Activated CD8-positive, alpha-beta memory T cell treated with anti-CD3 and anti-CD28 coated beads, Interleukin-2, amount 50 U/mL, for 4 hours (primary cell): ENCODE measurements around the gene CLDN16.

ENCODE experiments used
- DNase-seq: peaks from one replicate; pipeline ENCODE4 v3.0.0-alpha.2; 2020

CLDN16 gene

DNA sequence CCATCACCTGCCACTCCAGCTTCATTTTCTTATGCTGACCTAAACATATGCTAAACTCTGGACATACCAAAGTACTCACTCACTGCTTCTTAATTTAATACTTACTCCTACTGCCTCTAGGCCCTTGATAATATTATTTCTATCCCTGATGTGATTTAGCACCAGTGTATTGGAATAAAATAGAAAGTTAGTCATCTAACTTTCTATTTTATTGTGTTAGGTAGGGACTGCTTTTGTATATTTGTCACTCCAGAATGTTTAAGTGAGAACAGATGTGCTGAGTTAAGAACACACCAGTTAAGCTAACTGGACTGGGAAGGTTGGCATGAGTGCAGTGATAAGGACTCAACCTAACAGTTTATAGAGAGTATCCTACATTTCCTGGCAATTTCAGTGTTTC lies 6.5 kb upstream of the CLDN16 start:
- DNase-seq, result no peak

DNA sequence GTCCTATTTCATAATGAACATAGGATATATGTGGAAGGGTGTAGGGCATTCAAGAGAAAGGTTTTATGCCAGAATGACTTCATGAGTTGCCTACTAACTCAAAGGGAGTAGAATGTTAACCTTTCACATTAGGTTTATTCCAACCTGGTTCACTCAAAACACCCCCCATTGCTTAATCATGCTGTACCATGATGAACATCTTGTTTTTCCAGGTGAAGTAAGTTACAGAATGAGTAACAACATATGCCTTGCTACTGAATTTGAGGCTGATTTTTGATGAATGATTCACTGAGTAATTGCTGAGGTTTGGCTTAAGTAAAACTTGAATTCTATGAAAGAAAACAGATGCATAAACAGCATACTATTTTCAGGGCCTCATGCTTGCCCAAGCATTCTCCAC lies 5.9 kb upstream of the CLDN16 start:
- DNase-seq, result no peak

DNA sequence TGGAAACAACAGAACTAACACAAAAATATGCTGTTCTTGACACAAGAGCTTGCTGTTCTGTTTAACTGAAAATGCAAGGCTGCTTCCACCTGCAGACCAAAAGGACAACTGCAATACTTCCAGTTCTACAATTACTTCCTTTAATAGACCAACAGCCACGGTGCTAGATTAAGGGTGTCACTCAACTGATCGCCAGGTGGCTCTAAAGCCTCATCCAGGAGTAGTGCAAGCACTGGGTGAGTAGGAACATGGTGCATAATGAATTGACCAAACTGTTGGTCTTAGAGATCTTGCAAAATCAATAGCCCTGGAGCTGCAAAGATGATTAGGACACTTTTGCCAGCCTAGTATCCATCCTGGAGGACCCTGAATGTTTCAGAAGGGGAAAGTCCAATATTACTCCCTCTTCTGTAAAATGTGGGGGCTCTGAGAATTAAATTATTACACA lies 3.6 kb upstream of the CLDN16 start:
- DNase-seq, result no peak

DNA sequence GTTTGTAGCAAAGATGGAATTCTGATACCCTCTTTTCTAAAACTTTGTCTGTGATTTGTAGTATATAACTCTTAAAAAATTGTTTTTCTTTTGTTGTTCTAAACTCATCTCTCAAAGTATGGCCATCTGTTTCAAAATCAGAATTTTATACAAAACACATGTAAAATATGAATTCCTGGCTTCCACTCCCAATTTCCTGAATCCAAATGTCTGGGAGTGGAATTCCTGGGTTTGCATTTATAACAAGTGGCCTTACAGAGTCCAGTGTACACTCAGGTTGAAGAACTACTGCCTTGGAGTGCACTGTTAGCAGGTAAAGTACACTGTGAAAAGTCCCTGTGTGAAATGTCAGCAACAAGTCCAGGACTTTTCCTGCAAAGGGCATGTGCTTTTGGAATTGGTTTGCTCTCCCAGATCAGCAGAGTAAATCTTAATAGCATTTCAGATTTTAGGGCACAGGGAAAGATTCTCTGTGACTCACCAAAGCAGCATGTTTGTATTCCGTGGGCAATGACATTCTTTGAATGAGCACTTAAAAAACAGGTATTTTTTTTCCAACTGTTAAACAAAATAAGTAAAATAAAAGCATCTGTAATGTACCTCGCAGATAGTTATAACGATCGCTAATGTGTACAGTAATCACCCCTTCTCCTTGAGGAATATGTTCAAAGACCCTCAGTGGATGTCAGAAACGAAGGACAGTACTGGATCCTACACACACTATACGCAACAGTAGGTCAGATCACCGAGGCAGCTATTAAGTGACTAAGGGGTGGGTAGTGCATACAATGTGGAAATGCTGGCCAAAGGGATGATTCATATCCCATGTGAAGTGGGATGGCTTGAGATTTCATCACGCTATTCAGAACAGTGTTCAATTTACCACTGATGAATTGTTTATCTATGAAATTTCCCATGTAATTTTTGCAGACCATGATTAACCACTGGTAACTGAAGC lies 2.0 kb upstream of the CLDN16 start:
- no peak for DNase-seq

DNA sequence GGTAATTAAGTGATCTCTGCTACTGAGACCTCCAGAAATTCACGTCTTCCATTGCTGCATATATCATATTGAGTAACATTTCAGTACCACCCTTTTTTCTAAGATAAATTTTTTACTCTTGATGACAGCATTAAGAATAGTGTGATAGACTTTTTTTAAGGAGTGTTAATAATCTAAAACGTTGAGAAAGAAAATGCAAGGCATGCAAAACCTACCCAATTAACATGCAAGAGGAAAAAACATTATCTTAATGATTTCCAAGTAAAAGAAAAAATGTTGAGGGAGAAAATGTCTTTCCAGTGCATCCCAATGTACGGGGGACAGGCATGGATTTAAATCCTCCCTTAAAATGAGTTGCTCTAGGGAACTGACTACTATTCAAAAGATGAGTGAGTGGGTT lies 740 bp downstream of the CLDN16 start:
- DNase-seq, result no peak

DNA sequence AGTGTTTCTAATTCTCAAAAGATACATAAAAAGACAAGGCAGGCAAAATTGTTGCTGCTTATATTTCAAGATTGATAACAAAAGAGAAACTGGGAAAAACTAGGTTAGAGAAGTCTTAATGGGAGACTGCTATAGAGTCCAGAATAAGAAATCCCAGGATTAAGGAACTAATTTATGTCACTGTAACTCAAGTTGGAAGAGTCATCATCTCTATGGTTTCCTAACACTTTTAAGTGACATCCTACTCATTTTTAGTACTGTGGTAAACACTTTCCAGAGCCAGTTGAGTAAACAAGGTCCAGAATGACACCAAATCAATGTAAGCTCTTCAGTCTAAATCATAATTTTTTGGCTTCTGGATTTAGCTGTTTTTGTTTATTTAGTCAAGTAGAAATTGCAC lies 8.0 kb downstream of the CLDN16 start:
- DNase-seq, result no peak

DNA sequence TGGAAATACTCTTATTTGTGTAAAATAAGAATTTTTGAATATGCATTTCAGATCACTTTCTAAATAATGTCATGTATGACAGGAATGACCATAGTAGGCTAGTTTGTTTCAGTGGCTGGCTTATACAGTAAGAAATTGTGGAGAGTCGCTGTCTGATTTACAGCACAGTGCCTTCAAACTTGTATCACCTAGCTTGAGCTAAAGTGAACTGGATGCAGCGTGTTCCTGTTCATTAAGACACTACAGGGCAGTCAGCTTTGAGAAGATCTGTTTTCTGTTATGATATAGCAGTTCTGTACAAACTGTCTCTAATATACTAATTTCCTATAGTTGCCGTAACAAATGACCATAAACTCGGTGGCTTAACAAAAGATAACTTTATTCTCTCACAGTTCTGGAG lies 9.9 kb downstream of the CLDN16 start:
- DNase-seq, result no peak

DNA sequence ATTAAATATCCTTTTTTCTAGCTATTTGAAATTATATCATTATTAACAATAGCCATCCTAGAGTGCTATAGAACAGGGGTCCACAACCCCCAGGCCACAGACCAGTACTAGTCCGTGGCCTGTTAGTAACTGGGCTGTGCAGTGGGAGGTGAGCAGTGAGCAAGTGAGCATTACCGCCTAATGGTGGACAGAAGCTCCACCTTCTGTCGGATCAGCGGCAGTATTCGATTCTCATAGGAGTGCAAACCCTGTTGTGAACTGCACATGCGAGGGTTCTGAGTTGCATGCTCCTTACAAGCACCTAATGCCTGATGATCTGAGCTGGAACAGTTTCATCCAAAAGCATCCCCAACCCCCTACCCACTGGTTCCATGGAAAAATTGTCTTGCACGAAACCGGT lies 11.7 kb downstream of the CLDN16 start:
- no peak for DNase-seq

DNA sequence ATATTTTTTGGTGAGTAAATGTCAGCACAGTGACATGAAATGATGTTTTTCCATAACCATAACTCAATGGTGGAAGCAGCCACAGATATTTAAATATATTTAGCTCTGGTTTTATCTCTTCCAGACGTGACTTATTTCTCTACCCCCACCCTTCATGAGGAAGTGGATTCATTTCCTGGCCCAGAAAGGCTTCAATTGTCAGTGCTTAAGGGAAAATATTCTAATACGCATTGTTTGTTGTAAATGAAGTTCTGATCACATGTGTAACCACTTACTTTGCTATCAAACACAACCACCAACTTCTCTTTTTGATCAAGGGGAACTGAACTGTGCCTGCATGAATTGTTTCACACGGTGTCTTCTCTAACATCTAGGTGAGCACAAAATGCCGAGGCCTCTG lies 14.0 kb downstream of the CLDN16 start:
- DNase-seq, result no peak

DNA sequence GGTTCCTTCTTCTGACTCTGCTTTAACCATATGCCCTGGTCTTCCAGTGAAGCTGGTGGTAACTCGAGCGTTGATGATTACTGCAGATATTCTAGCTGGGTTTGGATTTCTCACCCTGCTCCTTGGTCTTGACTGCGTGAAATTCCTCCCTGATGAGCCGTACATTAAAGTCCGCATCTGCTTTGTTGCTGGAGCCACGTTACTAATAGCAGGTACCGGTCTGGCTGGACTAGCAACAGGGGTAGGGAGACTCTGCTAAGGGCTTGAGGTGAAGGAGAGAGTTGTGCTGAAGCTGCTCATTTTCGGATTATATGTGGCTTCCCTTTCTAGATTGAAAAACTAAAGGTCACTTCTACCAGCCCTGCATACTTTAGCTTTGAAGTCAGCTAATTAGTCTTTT lies 16.8 kb downstream of the CLDN16 start:
- no peak for DNase-seq

DNA sequence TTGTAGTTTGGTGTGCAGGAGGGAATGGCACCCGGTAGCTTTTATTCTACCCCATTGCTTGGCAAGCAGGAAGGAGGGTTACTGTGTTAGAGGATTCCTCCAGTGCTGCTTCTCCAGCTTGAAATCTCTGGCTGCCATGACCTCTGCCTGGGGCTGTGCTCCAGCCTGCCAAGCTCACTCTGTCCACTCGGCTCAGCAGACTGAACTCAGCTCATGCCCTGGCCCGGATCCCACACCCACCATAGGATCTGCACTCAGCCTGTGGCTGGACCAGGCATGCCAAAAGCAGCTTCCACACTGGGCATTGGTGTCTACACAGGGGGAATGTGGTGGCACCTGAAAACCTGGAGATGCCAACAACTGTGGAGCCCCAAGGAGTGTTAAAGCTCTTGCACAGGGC lies 26.3 kb downstream of the CLDN16 start:
- no peak for DNase-seq

DNA sequence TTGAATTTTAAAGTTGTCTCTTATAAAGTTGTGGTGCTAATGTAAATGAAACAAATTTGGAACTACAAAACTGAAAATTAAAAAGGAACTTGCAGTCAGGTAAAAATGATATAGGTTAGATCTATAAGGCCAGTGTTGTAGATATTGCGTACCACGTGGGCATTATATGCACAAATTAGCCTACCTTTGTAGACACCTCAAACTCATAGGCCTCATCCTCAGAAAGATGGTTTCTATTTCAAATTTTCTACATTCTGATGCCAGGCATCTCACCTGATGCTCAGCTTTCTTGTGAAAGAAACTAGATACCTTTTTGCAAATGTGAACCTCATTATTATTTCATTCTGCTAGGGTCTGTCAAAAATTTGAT lies 36.1 kb downstream of the CLDN16 start:
- no peak for DNase-seq

DNA sequence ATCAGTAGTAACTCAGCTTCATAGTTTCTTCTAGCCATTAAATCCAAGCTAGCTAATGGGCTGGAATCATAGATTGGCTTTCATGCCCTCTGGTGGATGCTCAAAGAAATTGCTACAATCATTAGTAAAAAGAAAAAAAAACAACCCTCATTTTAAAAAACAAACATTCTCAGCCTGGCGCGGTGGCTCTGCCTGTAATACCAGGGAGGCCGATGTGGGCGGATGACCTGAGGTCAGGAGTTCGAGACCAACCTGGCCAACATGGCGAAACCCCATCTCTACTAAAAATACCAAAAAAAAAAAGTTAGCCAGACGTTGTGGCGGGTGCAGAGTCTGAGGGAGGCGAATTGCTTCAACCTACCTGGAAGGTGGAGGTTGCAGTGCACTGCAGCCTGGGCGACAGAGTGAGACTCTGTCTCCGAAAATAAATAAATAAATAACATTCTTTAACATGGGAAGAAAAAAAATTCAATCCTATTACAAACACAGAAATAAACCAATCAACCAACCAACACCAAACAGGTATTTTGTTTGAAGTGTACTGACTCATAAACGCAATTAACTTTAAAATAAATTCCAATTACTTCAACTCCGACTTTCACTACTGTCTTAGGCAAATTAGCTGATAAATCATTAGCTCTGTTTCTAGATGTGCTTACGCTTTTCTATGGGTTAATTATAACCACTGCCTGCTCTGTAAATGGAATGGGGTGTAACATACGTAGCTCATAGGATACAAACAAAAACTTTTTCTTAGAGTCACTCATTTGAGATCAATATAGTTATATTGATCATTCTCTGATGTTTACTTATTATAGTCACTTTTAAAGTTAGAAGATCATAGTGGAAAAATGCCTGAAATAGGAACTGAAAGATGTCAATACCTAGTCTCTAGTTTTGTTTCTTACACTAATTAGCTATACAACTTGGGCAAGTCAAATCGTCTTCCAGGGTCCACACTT lies 36.8 kb downstream of the CLDN16 start:
- DNase-seq, result no peak

DNA sequence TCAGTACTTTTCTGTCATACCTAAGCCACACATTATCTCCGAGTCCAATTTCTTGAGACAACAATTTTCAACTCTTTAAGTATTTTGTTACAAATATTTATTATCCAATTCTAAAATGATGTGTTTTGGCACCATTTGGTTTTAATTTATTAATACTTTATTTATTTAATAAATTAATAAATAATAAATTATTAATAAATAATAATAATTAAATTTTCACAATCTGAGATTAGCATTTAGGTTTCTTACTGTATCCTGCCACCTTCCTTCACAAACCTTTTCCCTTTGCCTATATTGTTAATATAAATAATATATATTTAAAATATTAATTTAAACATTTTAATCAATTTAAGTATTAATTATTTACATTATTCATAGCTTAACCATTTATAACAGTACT lies 37.9 kb downstream of the CLDN16 start:
- DNase-seq, result no peak

DNA sequence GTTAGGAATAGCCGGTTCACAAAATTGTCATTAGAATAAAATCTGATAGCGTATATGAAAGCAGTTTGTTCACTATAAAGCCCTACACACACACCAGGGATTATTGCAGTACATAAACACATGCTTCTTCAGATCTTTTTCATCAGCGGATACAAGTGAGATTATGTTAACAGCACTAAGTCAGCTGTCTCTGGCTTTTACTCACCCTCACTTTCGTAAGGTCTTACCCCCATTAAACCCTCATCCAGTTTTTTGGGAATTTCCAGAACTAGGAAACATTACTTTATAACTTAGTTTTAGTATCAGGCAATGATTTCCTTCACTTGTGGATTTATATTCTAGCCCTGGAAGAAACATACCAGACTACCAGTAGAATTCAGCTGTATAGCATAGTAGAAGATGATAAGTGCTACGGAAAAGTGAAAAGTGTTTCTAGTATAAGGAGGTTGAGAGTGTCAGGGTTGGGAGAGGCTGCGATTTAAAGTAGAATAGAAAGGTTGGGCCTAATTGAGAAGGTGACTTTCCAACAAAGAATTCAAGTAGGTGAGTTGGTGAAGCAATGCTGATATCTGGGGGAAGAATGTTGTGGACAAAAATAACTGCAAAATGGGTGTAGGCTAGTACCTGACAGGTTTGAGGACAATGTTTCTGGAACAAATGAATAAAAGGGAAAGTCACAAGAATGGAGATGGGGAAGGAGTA lies 39.0 kb downstream of the CLDN16 start:
- no peak for DNase-seq

DNA sequence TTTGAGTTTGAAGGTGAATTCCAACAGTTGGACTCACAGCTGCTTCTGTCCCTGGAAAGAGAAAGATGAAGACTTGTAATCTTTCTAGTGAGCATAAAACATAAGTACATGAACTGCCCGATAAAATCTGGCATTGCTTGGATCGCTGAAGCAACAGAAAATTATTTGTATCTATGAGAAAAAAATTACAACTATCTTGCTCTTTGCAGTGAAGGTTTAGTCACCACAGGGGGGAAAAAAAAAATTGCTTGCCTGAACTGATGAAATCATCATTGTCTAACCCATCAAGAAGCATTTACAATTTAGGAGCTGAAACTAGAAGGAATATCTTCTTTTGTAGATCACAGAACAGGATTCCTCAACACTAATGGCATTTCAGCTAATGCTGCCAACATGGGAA lies 41.7 kb downstream of the CLDN16 start:
- no peak for DNase-seq

DNA sequence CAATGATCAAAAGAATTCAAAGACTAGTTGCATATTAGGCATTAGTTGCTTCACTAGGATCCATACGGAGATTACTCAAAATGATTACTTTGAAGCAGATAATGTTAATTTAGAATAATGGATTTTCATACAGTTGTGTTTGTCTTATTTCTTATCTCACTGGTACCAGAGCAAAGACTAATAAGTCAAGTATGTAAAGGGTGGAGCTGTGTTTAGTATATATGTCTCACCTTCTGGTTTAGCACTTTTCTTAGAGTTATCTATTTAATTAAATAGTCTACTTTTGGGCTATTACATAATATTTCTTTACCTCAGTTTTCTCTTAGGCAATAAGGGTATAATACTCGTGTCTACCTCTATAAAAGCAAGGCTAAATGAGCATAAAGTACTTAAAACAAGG lies 42.9 kb downstream of the CLDN16 start:
- no peak for DNase-seq

DNA sequence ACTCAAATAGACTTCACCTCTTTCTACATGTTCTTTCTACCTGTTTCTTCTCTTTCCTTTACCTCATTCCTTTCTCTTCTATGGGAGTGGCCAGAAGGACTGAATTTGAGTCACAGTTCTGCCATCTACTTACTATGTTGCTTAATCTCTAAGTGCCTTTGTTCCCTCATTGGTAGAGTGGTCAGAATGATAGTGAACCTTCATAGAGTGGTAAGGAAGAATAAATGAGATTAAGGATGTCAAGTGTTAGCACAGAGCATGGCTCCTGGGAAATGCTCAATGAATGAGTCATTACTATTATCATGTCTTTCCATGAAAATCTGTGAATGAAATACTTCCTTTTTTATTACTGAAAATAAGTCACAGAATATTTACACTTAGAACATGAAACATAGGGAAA lies 44.3 kb downstream of the CLDN16 start:
- no peak for DNase-seq

DNA sequence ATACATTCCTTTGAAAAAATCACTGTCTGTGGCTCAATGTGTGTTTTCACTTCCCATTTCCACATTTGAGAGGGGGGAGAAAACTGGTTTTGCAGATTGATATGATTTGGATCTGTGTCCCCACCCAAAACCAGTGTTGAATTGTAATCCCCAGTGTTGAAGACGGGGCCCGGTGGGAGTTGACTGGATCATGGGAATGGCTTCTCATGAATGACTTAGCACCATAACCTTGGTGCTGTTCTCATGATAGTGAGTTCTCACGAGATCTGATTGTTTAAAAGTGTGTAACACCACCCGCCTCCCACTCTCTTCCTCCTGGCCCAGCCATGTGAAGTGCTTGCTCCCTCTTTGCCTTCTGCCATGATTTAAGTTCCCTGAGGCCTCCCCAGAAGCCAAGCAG lies 45.7 kb downstream of the CLDN16 start:
- no peak for DNase-seq

DNA sequence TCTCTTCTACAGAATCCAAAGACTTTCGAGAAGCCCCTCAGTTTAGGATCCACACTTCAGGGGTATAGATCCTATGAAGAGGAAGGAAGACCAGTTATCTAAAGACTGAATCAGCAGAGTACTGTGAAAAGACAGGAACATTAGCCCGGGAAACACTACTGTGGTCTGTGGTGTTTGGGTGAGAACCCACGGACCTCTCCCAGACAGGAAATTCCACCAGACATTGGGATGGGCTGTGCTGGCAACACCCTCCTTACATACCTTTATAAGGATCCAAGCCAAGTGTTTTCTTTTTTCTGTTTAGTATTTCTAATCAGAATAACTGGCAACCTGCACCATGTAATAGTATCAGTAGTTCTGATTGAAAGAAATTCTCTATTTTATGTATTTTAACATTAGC lies 47.7 kb downstream of the CLDN16 start:
- no peak for DNase-seq

DNA sequence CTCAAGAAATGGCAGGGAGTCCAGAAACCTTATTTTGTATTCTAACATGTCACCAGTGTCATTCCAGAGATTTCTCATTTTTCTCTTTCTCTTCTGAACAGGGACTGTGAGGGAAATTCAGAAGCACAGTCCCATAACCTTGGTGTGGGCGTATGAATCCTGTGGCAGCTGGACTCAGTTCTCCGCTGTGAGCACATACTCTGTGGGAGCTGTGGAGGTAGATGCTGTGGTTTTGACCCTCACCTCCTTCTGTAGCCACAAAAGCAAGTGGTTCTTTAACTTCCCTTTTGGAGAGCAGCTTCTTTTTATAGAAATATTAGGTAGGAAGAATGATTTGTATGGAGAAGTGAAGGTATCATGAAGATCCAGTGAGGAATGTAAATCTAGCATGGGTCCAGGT lies 48.4 kb downstream of the CLDN16 start:
- DNase-seq, result no peak

DNA sequence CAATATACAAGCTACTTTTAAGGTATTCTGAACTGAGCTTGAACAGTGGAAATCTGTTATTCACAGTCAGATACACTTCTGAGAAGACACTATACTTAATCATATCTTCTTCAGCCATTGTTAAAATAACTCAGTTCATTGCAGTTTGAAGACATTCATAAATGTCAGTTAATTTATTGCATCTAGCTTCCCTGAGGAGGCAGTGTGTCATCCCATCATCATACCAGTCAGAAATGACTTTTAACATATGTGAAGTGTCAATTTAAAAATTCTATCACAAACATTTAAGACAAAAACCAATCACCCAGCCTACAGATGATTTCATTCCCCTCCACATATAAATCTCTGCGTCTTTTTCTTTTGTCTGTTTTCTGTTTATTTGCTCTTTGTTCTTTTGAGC lies 54.3 kb downstream of the CLDN16 start:
- no peak for DNase-seq

DNA sequence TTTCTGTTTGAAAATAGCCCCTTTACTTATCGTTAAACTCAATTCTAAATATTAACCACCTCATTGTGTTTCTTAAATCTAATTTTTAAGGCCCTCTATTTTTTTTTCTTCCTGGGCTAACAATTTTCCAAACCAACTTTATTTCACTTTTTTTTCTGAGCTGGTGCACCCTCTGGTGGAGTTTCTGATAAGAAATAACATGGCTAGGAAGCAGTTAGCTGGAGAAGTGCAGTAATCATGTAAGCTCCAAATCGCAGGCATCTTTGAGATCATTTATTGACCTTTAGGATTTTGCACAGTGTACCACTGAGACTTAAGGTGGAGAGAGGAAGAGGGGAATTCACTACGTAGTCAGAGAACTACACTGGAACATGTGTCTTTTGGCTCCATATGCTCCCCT lies 55.3 kb downstream of the CLDN16 start:
- DNase-seq, result no peak
